CD4-positive, alpha-beta T cell (primary cell): ENCODE results near the gene CRISP2. TPM values are rescaled to one million over a fixed set of nuclear protein-coding genes. Genes with fewer than 3 reads are reported as not detected.

Experiments
- ATAC-seq: fragments of 200-7000 bp; cut with Tn5 transposase; one replicate; pipeline ENCODE4 v1.10.0; 2022; ENCODE audit warnings: mild to moderate bottlenecking; ENCODE audit not compliant: poor library complexity
- CTCF ChIA-PET: fragments of 350-600 bp; sonication (Branson Sonifier 250); formaldehyde crosslinking; loops from one replicate; lab custom pipeline; 2021; ENCODE audit warnings: antibody characterized with exemption, inconsistent platforms; lab: Charles Lee
- POLR2A ChIA-PET: fragments of 350-600 bp; sonication (Branson Sonifier 250); formaldehyde crosslinking; loops from one replicate; lab custom pipeline; 2021; ENCODE audit warnings: antibody characterized with exemption, inconsistent platforms; lab: Charles Lee
- DNase-seq, 14 experiments: peaks; one replicate each; pipeline ENCODE4 v3.0.0-alpha.2; 2013 to 2020; ENCODE audit warnings: mixed read lengths in 2 of 14
- H3K27ac ChIP-seq, 2 donors: one replicate each; pipeline versions ENCODE4 v1.5.1 to v1.7.0; 2013; ENCODE audit warnings: low read length in 2 of 2, low read depth in 1 of 2, mild to moderate bottlenecking in 1 of 2
- H3K27me3 ChIP-seq, 2 experiments: 1 replicate in 1 of 2; 2 replicates in 1 of 2; pipeline versions ENCODE4 v1.6.1 to v1.7.0; 2013; ENCODE audit warnings: low read length in 2 of 2, control low read depth in 1 of 2, mild to moderate bottlenecking in 1 of 2, moderate library complexity in 1 of 2; ENCODE audit not compliant: insufficient read depth in 2 of 2, control insufficient read depth in 1 of 2
- H3K36me3 ChIP-seq: one replicate; pipeline ENCODE4 v1.6.1; 2013; ENCODE audit warnings: low read length, control low read depth; ENCODE audit not compliant: insufficient read depth
- H3K4me1 ChIP-seq: one replicate; pipeline ENCODE4 v1.6.1; 2013; ENCODE audit warnings: low read length, control low read depth; ENCODE audit not compliant: insufficient read depth
- H3K4me3 ChIP-seq: one replicate; pipeline ENCODE4 v1.5.1; 2013; ENCODE audit warnings: mild to moderate bottlenecking, low read length, moderate library complexity
- H3K9me3 ChIP-seq, 2 experiments: 1 replicate in 1 of 2; 2 replicates in 1 of 2; pipeline versions ENCODE4 v1.6.1 to v1.7.0; 2013; ENCODE audit warnings: low read length in 2 of 2, mild to moderate bottlenecking in 2 of 2, control low read depth in 1 of 2, moderate library complexity in 1 of 2; ENCODE audit not compliant: control insufficient read depth in 1 of 2, insufficient read depth in 1 of 2
- H3K27ac Mint-ChIP-seq: one replicate; pipeline ENCODE4 v1.8.0; 2020; ENCODE audit warnings: mixed read lengths
- H3K27me3 Mint-ChIP-seq: one replicate; pipeline ENCODE4 v1.8.0; 2021; ENCODE audit warnings: mixed read lengths
- H3K36me3 Mint-ChIP-seq: one replicate; pipeline ENCODE4 v1.8.0; 2021; ENCODE audit warnings: low read depth, mixed read lengths
- H3K4me1 Mint-ChIP-seq: one replicate; pipeline ENCODE4 v1.8.0; 2021; ENCODE audit warnings: low read depth, mixed read lengths
- H3K4me3 Mint-ChIP-seq: one replicate; pipeline ENCODE4 v1.8.0; 2020; ENCODE audit warnings: mild to moderate bottlenecking, mixed read lengths
- H3K9me3 Mint-ChIP-seq: one replicate; pipeline ENCODE4 v1.8.0; 2020; ENCODE audit warnings: mixed read lengths
- intact Hi-C, 2 experiments: fragments of 100-400 bp; cut with DNase I in 1 of 2; cut with micrococcal nuclease in 1 of 2; formaldehyde crosslinking; loops; one replicate each; pipeline versions ENCODE4 v1.15.1 to v1.9.0; 2023 to 2025; cut with DNase I, micrococcal nuclease
- total RNA-seq, 174 experiments: library from RNA in 2 of 174; stranded (reverse) in 2 of 174; gene quantifications; one replicate each; pipeline ENCODE4 v1.2.3 and lab custom pipeline; 2021 to 2026
- TF ChIP-seq, protein P1 (sequence below): fragments of 200-600 bp; IDR thresholded peaks from one replicate; pipeline ENCODE4 v1.8.0; 2022; ENCODE audit warnings: antibody characterized with exemption, mild to moderate bottlenecking

The CRISP2 gene
- total RNA-seq, 2 experiments from 2014 or later = not detected

DNA sequence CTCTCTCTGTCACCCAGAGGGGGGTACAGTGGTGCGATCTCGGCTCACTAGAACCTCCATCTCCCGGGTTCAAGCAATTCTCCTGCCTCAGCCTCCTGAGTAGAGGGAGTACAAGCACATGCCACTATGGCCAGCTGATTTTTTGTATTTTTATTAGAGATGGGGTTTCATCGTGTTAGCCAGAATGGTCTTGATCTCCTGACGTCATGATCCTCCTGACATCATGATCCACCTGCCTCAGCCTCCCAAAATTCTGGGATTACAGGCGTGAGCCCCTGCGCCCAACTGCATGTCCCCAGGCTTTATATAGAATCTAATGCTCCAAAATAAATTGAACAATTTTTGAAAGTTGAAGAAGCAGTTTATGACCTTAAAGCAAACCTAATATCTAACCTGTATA, 7.0 kb upstream of the CRISP2 start:
- DNase-seq (no peak), ATAC-seq (no peak)
- Histone ChIP-seq H3K4me3 (no peak overlapping the region), H3K9me3 (no peaks in the 10 kb centered on the region), H3K4me1 (no peaks in the 10 kb centered on the region), H3K27ac (no peak overlapping the region), H3K27me3 (no peaks in the 10 kb centered on the region), H3K36me3 (no peaks in the 10 kb centered on the region)
- H3K36me3 Mint-ChIP-seq = no peaks in the 10 kb centered on the region
- intact Hi-C loops = no loop called here
- H3K4me3 Mint-ChIP-seq = no peak overlapping the region
- CTCF ChIA-PET = interaction anchor here (0.7 kb wide), 1 partner anchor 777 kb away, joined by 4 read pairs; no protein-coding TSS in a partner anchor
- TF ChIP-seq, protein P1, sequence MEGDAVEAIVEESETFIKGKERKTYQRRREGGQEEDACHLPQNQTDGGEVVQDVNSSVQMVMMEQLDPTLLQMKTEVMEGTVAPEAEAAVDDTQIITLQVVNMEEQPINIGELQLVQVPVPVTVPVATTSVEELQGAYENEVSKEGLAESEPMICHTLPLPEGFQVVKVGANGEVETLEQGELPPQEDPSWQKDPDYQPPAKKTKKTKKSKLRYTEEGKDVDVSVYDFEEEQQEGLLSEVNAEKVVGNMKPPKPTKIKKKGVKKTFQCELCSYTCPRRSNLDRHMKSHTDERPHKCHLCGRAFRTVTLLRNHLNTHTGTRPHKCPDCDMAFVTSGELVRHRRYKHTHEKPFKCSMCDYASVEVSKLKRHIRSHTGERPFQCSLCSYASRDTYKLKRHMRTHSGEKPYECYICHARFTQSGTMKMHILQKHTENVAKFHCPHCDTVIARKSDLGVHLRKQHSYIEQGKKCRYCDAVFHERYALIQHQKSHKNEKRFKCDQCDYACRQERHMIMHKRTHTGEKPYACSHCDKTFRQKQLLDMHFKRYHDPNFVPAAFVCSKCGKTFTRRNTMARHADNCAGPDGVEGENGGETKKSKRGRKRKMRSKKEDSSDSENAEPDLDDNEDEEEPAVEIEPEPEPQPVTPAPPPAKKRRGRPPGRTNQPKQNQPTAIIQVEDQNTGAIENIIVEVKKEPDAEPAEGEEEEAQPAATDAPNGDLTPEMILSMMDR = no peak
- no peaks in the 10 kb centered on the region for H3K27me3 Mint-ChIP-seq
- H3K9me3 Mint-ChIP-seq = peaks cover 14% of the 10 kb centered on the region
- POLR2A ChIA-PET = no interaction called here
- H3K27ac Mint-ChIP-seq = no peak overlapping the region
- no peaks in the 10 kb centered on the region for H3K4me1 Mint-ChIP-seq

DNA sequence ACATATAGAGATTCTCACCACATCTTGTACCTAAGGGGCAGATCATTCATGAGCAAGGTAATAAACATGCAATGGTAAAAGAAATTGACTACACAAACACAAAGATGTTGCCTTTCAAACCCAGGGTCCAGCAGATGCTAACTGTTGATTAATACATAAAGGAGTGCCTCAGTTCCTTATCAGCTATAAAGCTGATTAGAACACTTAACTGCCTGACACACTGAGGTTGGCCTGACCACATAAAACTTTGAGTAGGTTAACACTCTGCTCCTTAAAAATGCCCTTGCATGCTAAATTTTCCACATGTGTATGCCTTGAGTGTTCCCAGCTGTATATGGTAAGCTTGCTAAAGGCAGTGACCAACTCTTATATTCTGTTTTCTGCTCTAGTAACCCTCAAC, 14.9 kb downstream of the CRISP2 start:
- Histone ChIP-seq H3K27me3 (no peaks in the 10 kb centered on the region), H3K36me3 (no peaks in the 10 kb centered on the region), H3K4me3 (no peak overlapping the region), H3K9me3 (peaks cover 7 to 12% of the 10 kb centered on the region in 2 experiments), H3K27ac (no peak overlapping the region), H3K4me1 (no peaks in the 10 kb centered on the region)
- Mint-ChIP-seq H3K27ac (no peak overlapping the region), H3K9me3 (peaks cover 12% of the 10 kb centered on the region), H3K27me3 (no peaks in the 10 kb centered on the region), H3K4me1 (no peaks in the 10 kb centered on the region), H3K4me3 (no peak overlapping the region), H3K36me3 (no peaks in the 10 kb centered on the region)
- ChIA-PET POLR2A (no interaction called here), CTCF (no interaction called here)
- no peak for ATAC-seq
- no peak for DNase-seq
- TF ChIP-seq, protein P1 = no peak
- intact Hi-C loops = no loop called here

DNA sequence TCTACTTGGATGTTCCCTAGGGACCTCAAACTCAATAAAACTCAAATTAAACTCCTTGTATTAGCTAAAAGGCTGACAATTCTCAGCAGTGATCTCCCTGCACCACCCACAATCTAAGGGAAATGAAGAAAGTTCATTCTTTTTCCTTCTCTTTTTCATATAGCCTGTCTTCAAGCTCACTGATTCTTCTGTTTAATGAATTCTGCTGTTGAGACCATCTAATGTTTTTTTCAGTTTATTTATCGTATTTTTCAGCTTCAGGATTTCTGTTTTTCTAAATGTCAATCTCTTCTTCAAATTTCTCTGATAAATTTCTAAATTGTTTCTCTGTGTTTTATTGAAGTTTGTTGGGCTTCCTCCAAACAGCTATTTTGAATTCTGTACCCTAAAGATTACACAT, 19.8 kb downstream of the CRISP2 start:
- Histone ChIP-seq H3K36me3 (no peaks in the 10 kb centered on the region), H3K9me3 (peaks cover 9 to 16% of the 10 kb centered on the region in 2 experiments), H3K4me1 (no peaks in the 10 kb centered on the region), H3K4me3 (no peak overlapping the region), H3K27ac (no peak overlapping the region), H3K27me3 (no peaks in the 10 kb centered on the region)
- no peaks in the 10 kb centered on the region for H3K4me1 Mint-ChIP-seq
- H3K9me3 Mint-ChIP-seq = peaks cover 14% of the 10 kb centered on the region
- H3K27me3 Mint-ChIP-seq = no peaks in the 10 kb centered on the region
- ChIA-PET CTCF (no interaction called here), POLR2A (no interaction called here)
- no peaks in the 10 kb centered on the region for H3K36me3 Mint-ChIP-seq
- TF ChIP-seq, protein P1 = no peak
- no peak overlapping the region for H3K27ac Mint-ChIP-seq
- ATAC-seq (no peak), DNase-seq (no peak)
- intact Hi-C loops = no loop called here
- no peak overlapping the region for H3K4me3 Mint-ChIP-seq
